ENCODE measurements around the gene SAMD1. TPM values are rescaled to one million over a fixed set of nuclear protein-coding genes. Genes with fewer than 3 reads are reported as not detected.

The SAMD1 gene
- total and polyA plus RNA-seq, 2 of the 13 experiments (the other 11 are each of a cell fraction or from before 2014, with no cell fraction given), result 17.5 to 45.0 TPM

GRCh38 chr19:14136509-14137281 is 46.1 kb upstream of the SAMD1 start, which contains the start of gene ASF1B (continued):
- no peak for TF ChIP-seq SMARCC2 (IDR thresholded peaks at IDR 0.05)
- TF ChIP-seq ZNF468 (CRISPR knock-in tag; IDR thresholded peaks at IDR 0.05), result 0 out of 2 replicates have a peak, but pooled peaks have one; percentile 72
- TF ChIP-seq BCL3 (CRISPR knock-in tag; IDR thresholded peaks at IDR 0.05), result peak; percentile 16; the same call in 1 of the 2 replicates
- peak; percentile 68; the same call in 1 of the 2 replicates for TF ChIP-seq TOPORS (CRISPR knock-in tag; IDR thresholded peaks at IDR 0.05)
- peak; percentile 45; the same call in 1 of the 2 replicates for TF ChIP-seq GATA4 (IDR thresholded peaks at IDR 0.05; ENCODE audit: borderline replicate concordance, low read depth)
- TF ChIP-seq ZNF549 (CRISPR knock-in tag; IDR thresholded peaks at IDR 0.05), result no peak
- TF ChIP-seq MAF1 (CRISPR knock-in tag; IDR thresholded peaks at IDR 0.05; ENCODE audit: borderline replicate concordance), result peak; percentile 25; the same call in 1 of the 2 replicates
- peak; percentile 25; the same call in 1 of the 2 replicates for TF ChIP-seq ZIK1 (CRISPR knock-in tag; IDR thresholded peaks at IDR 0.05; ENCODE audit: borderline replicate concordance, low read depth)
- TF ChIP-seq ZNF563 (CRISPR knock-in tag; IDR thresholded peaks at IDR 0.05), result 0 out of 2 replicates have a peak, but pooled peaks have one; percentile 12
- no peak for TF ChIP-seq MIER2 (CRISPR knock-in tag; IDR thresholded peaks at IDR 0.05)
- peak; percentile 57; the same call in 1 of the 2 replicates for TF ChIP-seq ZNF12 (CRISPR knock-in tag; IDR thresholded peaks at IDR 0.05)
- TF ChIP-seq ISL2 (CRISPR knock-in tag; IDR thresholded peaks at IDR 0.05), result peak; percentile 35; the same call in 1 of the 2 replicates
- TF ChIP-seq MED8 (CRISPR knock-in tag; IDR thresholded peaks at IDR 0.05; ENCODE audit: insufficient replicate concordance), result peak; percentile 31
- no peak for TF ChIP-seq DPF2 (CRISPR knock-in tag; IDR thresholded peaks at IDR 0.05; ENCODE audit: borderline replicate concordance, low read depth)
- peak; percentile 67; the same call in 1 of the 2 replicates for TF ChIP-seq NKX3-1 (CRISPR knock-in tag; IDR thresholded peaks at IDR 0.05)
- no peak for TF ChIP-seq ZNF576 (CRISPR knock-in tag; IDR thresholded peaks at IDR 0.05)
- TF ChIP-seq, protein P1, sequence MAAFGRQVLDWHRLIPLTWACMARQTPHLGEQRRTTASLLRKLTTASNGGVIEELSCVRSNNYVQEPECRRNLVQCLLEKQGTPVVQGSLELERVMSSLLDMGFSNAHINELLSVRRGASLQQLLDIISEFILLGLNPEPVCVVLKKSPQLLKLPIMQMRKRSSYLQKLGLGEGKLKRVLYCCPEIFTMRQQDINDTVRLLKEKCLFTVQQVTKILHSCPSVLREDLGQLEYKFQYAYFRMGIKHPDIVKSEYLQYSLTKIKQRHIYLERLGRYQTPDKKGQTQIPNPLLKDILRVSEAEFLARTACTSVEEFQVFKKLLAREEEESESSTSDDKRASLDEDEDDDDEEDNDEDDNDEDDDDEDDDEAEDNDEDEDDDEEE (CRISPR knock-in tag; IDR thresholded peaks at IDR 0.05), result peak; percentile 87
- TF ChIP-seq ZNF556 (CRISPR knock-in tag; IDR thresholded peaks at IDR 0.05; ENCODE audit: borderline replicate concordance), result peak; percentile 20; the same call in 1 of the 2 replicates
- peak; percentile 68; the same call in 1 of the 2 replicates for TF ChIP-seq KDM5B (CRISPR knock-in tag; IDR thresholded peaks at IDR 0.05; ENCODE audit: borderline replicate concordance)
- peak; percentile 73 for TF ChIP-seq MNT (IDR thresholded peaks at IDR 0.05)
- no peak; the same call in 1 of the 2 replicates for TF ChIP-seq MIER3 (CRISPR knock-in tag; IDR thresholded peaks at IDR 0.05; ENCODE audit: borderline replicate concordance)
- peak; percentile 39; the same call in 1 of the 2 replicates for TF ChIP-seq NR2F2 (IDR thresholded peaks at IDR 0.05; ENCODE audit: borderline replicate concordance, low read depth)
- TF ChIP-seq PHF5A (CRISPR knock-in tag; IDR thresholded peaks at IDR 0.05; ENCODE audit: low read depth, unreplicated experiment), result no peak
- TF ChIP-seq ZNF253 (CRISPR knock-in tag; IDR thresholded peaks at IDR 0.05; ENCODE audit: borderline replicate concordance), result peak; percentile 95
- 0 out of 2 replicates have a peak, but pooled peaks have one; percentile 24 for TF ChIP-seq PCBP1 (IDR thresholded peaks at IDR 0.05; ENCODE audit: borderline replicate concordance, low read depth, low read length)
- TF ChIP-seq GFI1 (CRISPR knock-in tag; IDR thresholded peaks at IDR 0.05; ENCODE audit: borderline replicate concordance), result peak; percentile 19; the same call in 1 of the 2 replicates
